Neural cell (in vitro differentiated cells): ENCODE results near the gene FBXO36. TPM values are rescaled to one million over a fixed set of nuclear protein-coding genes. Genes with fewer than 3 reads are reported as not detected.

Experiments
- H2AFZ ChIP-seq: fragments of 200-600, 300-800 bp; sonication (generic), shearing (Covaris generic); 2 replicates; pipeline ENCODE4 v1.6.0; 2014; ENCODE audit warnings: low read depth, mild to moderate bottlenecking, antibody characterized with exemption, low read length, moderate library complexity
- H3F3A ChIP-seq: fragments of 200-600 bp; shearing (Covaris generic); 2 replicates; pipeline ENCODE4 v1.6.1; 2016; ENCODE audit warnings: mild to moderate bottlenecking, moderate library complexity, mixed read lengths, antibody characterized with exemption, low read length; ENCODE audit not compliant: insufficient read depth, poor library complexity, severe bottlenecking
- H3K27ac ChIP-seq: fragments of 200-600, 300-800 bp; sonication (generic), shearing (Covaris generic); 2 replicates; pipeline ENCODE4 v1.5.1; 2014; ENCODE audit warnings: mild to moderate bottlenecking, low read length, moderate library complexity
- H3K27me3 ChIP-seq: fragments of 300-800, 200-600 bp; sonication (generic), shearing (Covaris generic); 2 replicates; pipeline ENCODE4 v1.6.0; 2014; ENCODE audit warnings: mild to moderate bottlenecking, low read depth, low read length, moderate library complexity; ENCODE audit not compliant: insufficient read depth
- H3K36me3 ChIP-seq: fragments of 300-800, 200-600 bp; sonication (generic), shearing (Covaris generic); 2 replicates; pipeline ENCODE4 v1.5.1; 2014; ENCODE audit warnings: mild to moderate bottlenecking, antibody characterized with exemption, low read length, moderate library complexity; ENCODE audit not compliant: insufficient read depth
- H3K4me2 ChIP-seq: fragments of 300-800, 200-600 bp; sonication (generic), shearing (Covaris generic); 2 replicates; pipeline ENCODE4 v1.6.0; 2014; ENCODE audit warnings: mild to moderate bottlenecking, low read length
- H3K4me3 ChIP-seq: fragments of 300-800, 200-600 bp; sonication (generic), shearing (Covaris generic); 2 replicates; pipeline ENCODE4 v1.5.1; 2014; ENCODE audit warnings: mild to moderate bottlenecking, low read length, moderate library complexity
- H3K79me2 ChIP-seq: fragments of 200-600 bp; shearing (Covaris generic); replicated peaks from 2 replicates; pipeline ENCODE4 v1.6.0; 2014; ENCODE audit warnings: mild to moderate bottlenecking, low read length, moderate library complexity; ENCODE audit not compliant: insufficient read depth
- H3K9ac ChIP-seq: fragments of 300-800, 200-600 bp; sonication (generic), shearing (Covaris generic); 2 replicates; pipeline ENCODE4 v1.6.1; 2016; ENCODE audit warnings: mild to moderate bottlenecking, low read length, mixed read lengths
- H3K9me2 ChIP-seq: fragments of 200-600 bp; shearing (Covaris generic); 2 replicates; pipeline ENCODE4 v1.6.1; 2016; ENCODE audit warnings: mild to moderate bottlenecking, low read length, mixed read lengths; ENCODE audit not compliant: insufficient read depth
- H3K9me3 ChIP-seq: fragments of 200-600, 300-800 bp; sonication (generic), shearing (Covaris generic); 2 replicates; pipeline ENCODE4 v1.6.1; 2016; ENCODE audit warnings: mild to moderate bottlenecking, mixed run types, low read length, moderate library complexity, mixed read lengths
- H4K20me1 ChIP-seq: fragments of 200-600 bp; shearing (Covaris generic); 2 replicates; pipeline ENCODE4 v1.6.1; 2016; ENCODE audit warnings: mild to moderate bottlenecking, mixed run types; ENCODE audit not compliant: insufficient read depth
- EP300 ChIP-seq: fragments of 450-650 bp; conservative IDR thresholded peaks from 2 replicates; pipeline ENCODE4 v1.6.1; 2014; ENCODE audit warnings: antibody characterized with exemption, mild to moderate bottlenecking, moderate library complexity; ENCODE audit not compliant: poor library complexity, severe bottlenecking
- EZH2 ChIP-seq: fragments of 200-600, 300-800 bp; shearing (Covaris generic), sonication (generic); IDR thresholded peaks from 2 replicates; pipeline ENCODE4 v1.6.1; 2014; ENCODE audit warnings: antibody characterized with exemption, low read length, borderline replicate concordance, mild to moderate bottlenecking; ENCODE audit not compliant: insufficient read depth, poor library complexity, severe bottlenecking
- MXI1 ChIP-seq: fragments of 450-650 bp; conservative IDR thresholded peaks from 2 replicates; pipeline ENCODE4 v1.6.1; 2014; ENCODE audit warnings: antibody characterized with exemption, mild to moderate bottlenecking; ENCODE audit not compliant: poor library complexity, severe bottlenecking
- POLR2AphosphoS5 ChIP-seq: IDR thresholded peaks from 2 replicates; pipeline ENCODE4 v1.6.1; 2012
- RAD21 ChIP-seq: fragments of 450-650 bp; conservative IDR thresholded peaks from 2 replicates; pipeline ENCODE4 v1.6.1; 2014; ENCODE audit warnings: antibody characterized with exemption, mild to moderate bottlenecking, moderate library complexity
- SMC3 ChIP-seq: fragments of 450-650 bp; conservative IDR thresholded peaks from 2 replicates; pipeline ENCODE4 v1.6.1; 2014; ENCODE audit warnings: antibody characterized with exemption, mild to moderate bottlenecking, moderate library complexity; ENCODE audit not compliant: poor library complexity
- TAF1 ChIP-seq: IDR thresholded peaks from 2 replicates; pipeline ENCODE4 v1.6.1; 2012; ENCODE audit warnings: low read depth
- polyA plus RNA-seq: library from polyadenylated mRNA; depleted of rRNA; stranded (reverse); fragments of >200 nt; gene quantifications from 2 replicates; pipeline ENCODE4 v1.2.3, GENCODE V29; 2014
- TF ChIP-seq, protein P1 (sequence below): IDR thresholded peaks from 2 replicates; pipeline ENCODE4 v1.6.1; 2012; ENCODE audit warnings: borderline replicate concordance
- TF ChIP-seq, protein P2 (sequence below): fragments of 450-650 bp; IDR thresholded peaks from 2 replicates; pipeline ENCODE4 v1.5.1; 2014; ENCODE audit warnings: antibody characterized with exemption, mild to moderate bottlenecking, moderate library complexity; ENCODE audit not compliant: poor library complexity, severe bottlenecking

Gene FBXO36
- polyA plus RNA-seq, 1 donor from 2014 or later: 6.3 TPM

DNA sequence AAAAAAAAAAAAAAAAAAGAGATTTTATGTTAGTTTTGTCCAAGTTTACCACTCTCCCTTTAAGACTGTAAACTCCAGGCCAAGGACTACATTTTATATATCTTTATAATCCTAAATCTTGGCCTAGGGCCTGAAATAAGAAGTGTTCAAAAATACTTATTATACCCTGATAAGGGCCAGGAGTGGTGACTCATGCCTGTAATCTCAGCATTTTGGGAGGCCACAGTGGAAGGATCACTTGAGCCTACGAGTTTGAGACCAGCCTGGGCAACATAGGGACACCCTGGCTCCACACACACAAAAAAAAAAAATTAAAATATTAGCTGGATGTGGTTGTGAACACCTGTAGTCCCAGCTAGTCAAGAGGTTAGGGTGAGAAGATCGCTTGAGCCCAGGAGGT lies 13.2 kb upstream of the FBXO36 start:
- H3K4me3 ChIP-seq: no peak overlapping the region
- no peaks in the 10 kb centered on the region for H4K20me1 ChIP-seq
- H3K36me3 ChIP-seq: no peaks in the 10 kb centered on the region
- no peaks in the 10 kb centered on the region for H3K27me3 ChIP-seq
- H3K9me2 ChIP-seq: no peaks in the 10 kb centered on the region
- H3K9ac ChIP-seq: no peak overlapping the region
- no peak overlapping the region for H2AFZ ChIP-seq
- H3K9me3 ChIP-seq: no peaks in the 10 kb centered on the region
- H3F3A ChIP-seq: no peaks in the 10 kb centered on the region
- H3K79me2 ChIP-seq: peaks cover 72% of the 10 kb centered on the region
- no peak overlapping the region for H3K4me2 ChIP-seq
- no peak overlapping the region for H3K27ac ChIP-seq
- TF ChIP-seq POLR2AphosphoS5 (no peak), TAF1 (no peak), EP300 (no peak), SMC3 (no peak), MXI1 (no peak), RAD21 (no peak), EZH2 (no peak)
- TF ChIP-seq, protein P1, sequence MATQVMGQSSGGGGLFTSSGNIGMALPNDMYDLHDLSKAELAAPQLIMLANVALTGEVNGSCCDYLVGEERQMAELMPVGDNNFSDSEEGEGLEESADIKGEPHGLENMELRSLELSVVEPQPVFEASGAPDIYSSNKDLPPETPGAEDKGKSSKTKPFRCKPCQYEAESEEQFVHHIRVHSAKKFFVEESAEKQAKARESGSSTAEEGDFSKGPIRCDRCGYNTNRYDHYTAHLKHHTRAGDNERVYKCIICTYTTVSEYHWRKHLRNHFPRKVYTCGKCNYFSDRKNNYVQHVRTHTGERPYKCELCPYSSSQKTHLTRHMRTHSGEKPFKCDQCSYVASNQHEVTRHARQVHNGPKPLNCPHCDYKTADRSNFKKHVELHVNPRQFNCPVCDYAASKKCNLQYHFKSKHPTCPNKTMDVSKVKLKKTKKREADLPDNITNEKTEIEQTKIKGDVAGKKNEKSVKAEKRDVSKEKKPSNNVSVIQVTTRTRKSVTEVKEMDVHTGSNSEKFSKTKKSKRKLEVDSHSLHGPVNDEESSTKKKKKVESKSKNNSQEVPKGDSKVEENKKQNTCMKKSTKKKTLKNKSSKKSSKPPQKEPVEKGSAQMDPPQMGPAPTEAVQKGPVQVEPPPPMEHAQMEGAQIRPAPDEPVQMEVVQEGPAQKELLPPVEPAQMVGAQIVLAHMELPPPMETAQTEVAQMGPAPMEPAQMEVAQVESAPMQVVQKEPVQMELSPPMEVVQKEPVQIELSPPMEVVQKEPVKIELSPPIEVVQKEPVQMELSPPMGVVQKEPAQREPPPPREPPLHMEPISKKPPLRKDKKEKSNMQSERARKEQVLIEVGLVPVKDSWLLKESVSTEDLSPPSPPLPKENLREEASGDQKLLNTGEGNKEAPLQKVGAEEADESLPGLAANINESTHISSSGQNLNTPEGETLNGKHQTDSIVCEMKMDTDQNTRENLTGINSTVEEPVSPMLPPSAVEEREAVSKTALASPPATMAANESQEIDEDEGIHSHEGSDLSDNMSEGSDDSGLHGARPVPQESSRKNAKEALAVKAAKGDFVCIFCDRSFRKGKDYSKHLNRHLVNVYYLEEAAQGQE: no peak
- TF ChIP-seq, protein P2, sequence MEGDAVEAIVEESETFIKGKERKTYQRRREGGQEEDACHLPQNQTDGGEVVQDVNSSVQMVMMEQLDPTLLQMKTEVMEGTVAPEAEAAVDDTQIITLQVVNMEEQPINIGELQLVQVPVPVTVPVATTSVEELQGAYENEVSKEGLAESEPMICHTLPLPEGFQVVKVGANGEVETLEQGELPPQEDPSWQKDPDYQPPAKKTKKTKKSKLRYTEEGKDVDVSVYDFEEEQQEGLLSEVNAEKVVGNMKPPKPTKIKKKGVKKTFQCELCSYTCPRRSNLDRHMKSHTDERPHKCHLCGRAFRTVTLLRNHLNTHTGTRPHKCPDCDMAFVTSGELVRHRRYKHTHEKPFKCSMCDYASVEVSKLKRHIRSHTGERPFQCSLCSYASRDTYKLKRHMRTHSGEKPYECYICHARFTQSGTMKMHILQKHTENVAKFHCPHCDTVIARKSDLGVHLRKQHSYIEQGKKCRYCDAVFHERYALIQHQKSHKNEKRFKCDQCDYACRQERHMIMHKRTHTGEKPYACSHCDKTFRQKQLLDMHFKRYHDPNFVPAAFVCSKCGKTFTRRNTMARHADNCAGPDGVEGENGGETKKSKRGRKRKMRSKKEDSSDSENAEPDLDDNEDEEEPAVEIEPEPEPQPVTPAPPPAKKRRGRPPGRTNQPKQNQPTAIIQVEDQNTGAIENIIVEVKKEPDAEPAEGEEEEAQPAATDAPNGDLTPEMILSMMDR: no peak

DNA sequence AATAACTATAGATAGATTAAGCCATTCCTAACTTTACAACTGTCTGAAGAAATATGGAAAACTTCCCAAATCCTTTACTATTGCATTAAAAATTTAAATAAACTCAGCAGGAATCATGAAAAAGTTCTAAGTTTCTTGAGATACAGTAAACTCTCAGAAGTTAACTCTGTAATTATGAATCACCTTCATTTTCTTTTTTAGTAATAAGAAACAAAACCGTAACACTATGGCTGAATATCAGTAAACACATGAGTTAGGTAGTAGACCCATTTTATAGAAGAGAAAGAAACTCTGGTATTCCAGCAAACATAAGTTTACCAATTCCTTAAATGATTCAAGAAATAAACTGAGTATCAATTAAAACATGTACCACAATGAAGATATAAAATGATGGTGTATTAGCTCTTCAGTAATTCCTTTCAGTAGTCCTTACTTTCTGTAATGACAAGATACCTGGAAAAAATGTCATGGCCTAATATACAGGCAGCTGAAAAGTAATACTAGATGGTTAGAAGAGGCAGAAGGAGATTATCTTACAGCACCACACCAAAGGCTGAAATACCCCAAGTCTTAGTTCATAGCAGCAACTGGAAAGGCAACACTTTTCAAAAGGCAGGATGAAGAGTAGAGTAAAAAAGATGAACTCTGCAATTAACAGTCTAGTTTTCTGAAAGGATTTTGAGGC lies 12.0 kb upstream of the FBXO36 start:
- no peak overlapping the region for H3K4me2 ChIP-seq
- no peaks in the 10 kb centered on the region for H3K9me3 ChIP-seq
- H3F3A ChIP-seq: no peaks in the 10 kb centered on the region
- no peak overlapping the region for H2AFZ ChIP-seq
- no peaks in the 10 kb centered on the region for H3K27me3 ChIP-seq
- TF ChIP-seq, protein P1: no peak
- no peak for TF ChIP-seq TAF1
- no peak for TF ChIP-seq EZH2
- TF ChIP-seq RAD21: no peak
- peaks cover 75% of the 10 kb centered on the region for H3K79me2 ChIP-seq
- no peak overlapping the region for H3K27ac ChIP-seq
- H3K9me2 ChIP-seq: no peaks in the 10 kb centered on the region
- H3K36me3 ChIP-seq: no peaks in the 10 kb centered on the region
- H3K9ac ChIP-seq: no peak overlapping the region
- no peak overlapping the region for H3K4me3 ChIP-seq
- no peaks in the 10 kb centered on the region for H4K20me1 ChIP-seq
